Umbilical cord (tissue), 2 donors: ENCODE results near the gene TLL1. TPM values are rescaled to one million over a fixed set of nuclear protein-coding genes. Genes with fewer than 3 reads are reported as not detected.

Experiments used
- DNase-seq: peaks from one replicate; pipeline ENCODE4 v3.0.0-alpha.2; 2015; ENCODE audit warnings: low spot score
- total RNA-seq: library from RNA; depleted of rRNA; stranded (reverse); fragments of >200 nt; gene quantifications from one replicate; pipeline ENCODE4 v1.2.3, GENCODE V29; 2014; ENCODE audit warnings: low replicate concordance; ENCODE audit not compliant: insufficient read depth

Gene TLL1
- total RNA-seq, 1 donor from 2014 or later: 2.6 TPM

DNA sequence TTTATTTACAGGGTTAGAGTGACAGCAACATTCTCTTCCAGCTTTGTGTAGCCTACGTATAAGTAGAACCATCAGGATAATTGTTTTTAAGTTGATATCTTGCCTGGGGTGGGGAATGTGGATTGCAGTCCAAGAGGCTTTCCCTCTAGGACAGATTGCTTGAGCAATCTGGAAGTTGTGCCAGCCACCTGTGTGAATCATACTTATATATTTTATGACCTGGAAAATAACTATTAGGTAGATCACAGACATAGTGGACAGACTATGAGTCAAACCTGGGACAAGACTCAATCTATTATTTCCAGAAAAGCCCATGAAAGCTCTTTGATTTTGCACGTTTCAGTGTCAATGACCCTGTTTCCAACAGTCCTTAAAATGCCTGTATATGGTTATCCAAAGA is 98.9 kb downstream of the TLL1 start:
- no peak for DNase-seq

DNA sequence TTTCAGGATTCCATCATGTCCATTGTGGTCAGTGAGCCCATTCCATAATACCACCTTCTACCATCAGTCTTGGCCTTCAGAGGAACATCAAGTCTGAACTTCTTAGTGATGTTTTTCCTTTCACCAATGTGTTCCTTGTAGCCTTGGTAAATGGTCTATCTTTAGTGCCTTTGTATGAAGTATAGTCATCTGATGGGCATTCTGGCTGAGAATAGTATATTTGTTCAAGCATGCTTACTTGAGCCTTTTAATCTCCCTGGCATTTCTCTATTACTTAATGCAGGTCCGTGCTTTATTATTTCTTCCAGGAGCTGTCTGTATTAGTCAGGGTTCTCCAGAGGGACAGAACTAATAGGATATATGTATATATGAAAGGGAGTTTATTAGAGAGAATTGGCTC is 99.7 kb downstream of the TLL1 start:
- no peak for DNase-seq

DNA sequence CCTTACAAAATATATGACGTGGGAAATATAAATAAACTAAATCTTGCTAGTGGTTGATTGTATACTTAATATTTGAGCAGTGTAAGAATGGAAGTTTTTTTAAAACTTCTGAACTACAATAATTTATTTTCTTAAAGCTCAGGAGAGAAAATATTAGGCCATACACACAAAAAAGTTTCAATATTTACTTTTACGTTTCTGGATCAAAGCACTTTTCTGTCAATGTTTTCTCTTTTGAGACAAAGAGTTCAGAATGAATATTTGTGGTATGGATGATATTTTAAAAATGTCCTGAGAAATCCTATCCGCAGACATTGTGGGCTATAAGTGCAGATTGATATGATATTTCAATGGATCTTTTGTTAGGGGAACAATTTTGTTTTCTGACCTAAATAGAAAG is 109.9 kb downstream of the TLL1 start:
- no peak for DNase-seq

DNA sequence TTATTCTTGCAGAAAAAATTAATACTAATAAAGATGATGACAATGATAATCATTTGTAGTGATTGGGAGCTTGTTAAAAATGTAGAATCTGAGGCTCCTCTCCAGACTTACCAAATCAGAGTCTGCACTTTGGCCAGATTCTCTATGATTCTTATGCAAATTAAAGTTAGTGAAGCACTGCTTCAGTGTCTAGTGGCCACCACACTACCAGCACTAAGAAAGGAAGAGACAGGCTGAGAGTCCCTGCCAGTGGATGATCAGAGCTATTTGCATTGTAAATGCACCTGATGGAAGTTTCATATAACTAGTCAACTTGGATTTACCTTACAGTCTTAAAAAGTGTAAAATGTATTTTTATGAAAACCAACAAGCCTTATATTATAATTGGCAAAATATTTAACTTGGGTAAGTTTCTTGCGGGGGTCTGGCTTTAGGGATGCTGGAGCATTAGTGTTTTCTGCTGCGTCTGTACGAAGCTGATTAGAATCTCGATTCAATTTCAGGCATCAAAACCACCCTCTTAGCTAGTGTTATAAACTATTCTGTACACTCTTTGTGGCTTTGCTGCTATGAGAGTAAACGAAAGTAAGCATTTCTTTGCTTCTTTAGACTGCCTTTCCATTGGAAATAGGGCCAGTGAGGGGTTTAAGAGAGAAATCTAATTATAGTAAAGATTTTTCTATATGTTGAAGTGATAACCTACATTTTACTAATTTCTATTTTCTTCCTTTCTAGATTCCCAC is 114.1 kb downstream of the TLL1 start:
- no peak for DNase-seq

DNA sequence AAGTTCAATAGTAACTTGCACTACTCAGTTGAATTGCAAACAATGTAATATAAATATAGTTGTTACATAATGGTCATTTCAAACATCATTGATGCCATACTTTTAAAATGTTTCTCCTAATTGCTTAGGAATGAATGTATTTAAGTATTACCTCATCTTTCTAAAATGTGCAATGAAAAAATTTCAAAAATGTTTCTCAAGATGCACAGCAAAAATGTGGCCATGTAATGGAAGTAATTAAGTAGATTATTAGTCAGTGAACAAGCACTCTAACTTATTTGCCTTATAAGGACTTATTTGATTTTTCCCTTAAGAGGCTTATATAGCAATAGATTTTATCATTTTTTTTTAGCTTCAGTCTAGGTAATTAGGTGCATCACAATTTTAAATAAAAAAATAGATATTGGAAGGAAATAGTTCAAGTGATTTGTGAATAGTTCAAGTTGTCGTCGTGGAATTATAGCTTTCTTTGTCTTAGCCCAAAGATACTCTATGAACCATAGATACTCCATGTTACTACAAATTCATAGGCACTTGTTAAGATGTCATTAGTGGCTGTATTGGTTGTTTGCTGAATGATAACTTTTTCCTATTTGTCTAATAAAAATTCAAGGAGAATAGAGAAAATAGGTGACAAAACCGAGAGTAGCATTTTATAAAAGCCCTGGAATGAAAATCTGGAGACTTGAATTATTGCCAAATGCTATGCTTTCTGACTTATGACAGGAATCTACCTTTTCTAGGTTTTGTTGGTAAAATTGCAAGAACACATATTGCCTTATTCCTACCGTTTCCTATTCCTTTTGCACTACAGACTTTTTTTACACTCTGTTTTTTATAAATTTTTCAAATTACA is 118.5 kb downstream of the TLL1 start:
- no peak for DNase-seq

DNA sequence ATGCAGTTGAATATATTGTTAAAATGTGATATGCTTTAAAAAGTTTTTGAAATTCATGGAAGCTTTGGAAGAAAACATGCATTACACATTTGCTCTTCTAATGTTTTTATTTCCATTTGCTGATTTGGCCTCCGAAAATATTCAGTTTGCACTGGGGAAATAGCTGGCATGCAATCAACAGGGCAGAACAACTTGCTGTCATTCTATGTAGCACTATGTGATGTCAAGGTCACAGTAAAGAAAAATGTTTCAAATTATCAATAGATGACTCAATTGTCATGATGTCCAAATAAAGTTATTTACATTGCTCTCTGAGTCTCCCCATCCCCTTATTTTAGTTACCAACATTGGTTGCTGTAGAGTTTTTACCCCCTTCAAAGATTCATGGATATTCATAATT is 119.2 kb downstream of the TLL1 start:
- DNase-seq: no peak

DNA sequence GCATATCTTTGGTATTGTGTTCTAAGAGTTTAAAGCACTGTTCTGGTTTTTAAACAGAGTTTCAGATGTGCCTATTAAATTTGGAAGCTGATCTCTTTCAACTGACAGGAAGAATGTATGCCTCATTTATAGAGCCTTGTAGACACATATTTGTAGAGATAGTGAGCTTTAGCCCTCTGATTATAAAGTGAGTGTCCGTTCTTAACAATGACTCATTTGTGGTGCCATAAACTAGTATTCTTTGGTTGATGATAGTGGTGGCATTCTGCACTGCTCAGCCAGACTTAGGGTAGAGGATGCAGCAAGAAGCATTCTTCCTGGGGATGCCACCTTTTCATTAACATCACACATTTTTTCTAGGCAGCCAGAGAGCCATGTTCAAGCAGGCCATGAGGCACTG is 121.7 kb downstream of the TLL1 start:
- DNase-seq: peak; percentile 5

DNA sequence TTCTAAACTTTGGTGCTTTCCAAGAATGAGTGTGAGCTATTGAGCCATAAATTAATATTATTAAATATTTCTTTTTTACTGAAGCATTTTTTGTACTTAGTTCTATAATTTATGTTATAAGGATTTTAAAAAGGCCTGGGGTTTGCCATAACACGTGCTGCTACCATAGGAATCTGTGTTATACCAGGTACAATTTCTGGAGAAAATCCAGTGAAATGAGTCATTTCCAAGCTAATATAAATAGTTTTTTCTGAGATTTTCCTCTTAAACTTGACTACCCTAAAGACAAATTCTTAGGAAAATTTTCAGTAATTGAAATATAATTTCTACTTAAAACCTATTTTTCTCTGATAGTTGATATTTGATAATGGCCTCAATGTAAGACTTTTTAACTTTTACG is 130.8 kb downstream of the TLL1 start:
- DNase-seq: no peak

DNA sequence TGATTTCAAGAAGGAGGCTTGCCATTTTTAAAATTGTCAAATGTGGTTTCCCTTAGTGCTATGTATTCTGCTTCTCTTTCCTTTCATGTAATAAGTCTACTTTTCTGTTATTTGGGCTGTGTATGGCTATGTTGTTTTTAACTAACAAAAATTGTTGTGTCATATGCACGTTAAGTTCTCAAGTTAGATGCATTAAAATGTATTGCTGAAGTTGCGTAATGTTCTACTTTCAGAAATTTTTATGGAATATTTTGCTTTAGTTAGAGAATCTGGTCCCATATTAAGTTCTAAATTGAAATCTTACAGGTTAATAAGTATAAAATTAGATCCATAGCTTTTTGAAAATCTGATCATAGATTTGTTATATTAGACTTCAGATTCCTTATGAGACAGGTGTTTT is 133.2 kb downstream of the TLL1 start:
- DNase-seq: no peak

DNA sequence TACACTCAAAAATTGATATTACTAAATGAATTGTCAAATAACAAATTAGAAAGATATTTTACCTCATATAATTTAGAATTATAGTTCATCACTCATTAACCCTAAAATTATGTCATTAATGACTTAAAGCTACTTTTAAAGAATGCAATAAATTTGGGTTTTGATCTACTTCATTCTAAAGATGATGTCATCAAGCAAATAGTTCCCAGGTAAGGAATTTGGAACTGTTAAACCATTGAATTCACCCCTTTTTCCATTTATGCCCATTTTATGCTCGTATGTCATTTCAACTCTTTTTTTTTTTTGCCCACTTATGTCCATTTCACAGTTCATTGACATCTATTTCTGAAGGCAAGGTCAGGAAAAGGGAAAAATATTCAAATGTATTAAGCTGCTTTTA is 135.5 kb downstream of the TLL1 start:
- no peak for DNase-seq

DNA sequence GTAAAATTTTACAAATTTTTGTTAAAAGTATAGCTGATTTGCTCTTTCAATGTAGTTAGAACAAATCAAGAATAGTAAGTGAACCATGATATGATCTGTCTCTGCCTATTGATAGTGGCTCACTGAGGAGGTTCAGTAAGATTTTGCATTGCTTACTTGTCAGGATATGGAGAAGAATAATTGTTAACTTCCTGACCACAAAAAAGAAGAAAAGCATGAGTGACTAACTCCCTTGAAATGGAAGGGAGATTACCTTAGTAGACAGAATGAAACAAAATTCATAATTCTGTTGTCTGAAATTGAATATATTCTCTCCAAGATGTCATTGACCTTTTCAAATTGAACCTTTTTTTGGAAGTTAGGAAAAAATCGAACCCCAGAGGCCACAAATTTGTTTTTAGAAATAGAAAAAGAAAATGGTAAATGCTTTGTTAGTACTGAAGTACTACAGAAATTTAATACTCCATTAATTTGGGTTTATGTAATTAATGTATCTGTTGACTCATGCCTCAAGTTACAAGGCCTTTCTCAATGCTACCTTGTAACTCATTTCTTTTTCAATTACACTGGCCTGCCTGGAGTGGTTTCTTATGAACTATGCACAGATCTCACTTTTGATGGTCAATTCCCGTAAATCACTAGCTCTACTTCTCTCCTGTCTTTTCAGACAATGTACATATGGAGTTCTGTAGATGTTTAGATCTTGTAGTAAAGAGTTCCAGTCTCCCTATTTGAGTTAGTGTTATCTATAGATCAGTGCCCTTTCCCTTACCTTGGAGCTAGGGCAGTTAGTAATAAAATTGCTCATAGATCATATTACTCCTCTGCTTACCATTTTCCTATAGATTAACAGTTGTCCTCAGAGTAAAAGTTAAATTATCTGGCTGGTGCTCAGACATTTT is 139.3 kb downstream of the TLL1 start:
- DNase-seq: no peak

DNA sequence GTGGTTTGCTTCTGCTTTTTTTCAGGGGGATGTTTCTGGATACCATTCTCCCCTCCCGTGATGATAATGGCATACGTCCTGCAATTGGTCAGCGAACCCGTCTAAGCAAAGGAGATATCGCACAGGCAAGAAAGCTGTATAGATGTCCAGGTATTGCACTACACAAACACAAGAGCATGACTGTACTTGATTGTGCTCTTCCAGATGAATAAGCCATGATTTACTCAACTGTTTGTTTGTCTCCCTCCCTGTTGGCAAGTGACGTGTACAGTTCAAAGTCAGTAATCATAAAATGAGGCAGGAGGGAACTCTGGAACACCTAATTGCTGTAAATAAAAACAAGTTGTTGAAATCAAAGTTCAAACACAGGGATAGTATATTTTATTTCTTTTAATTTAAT is 141.4 kb downstream of the TLL1 start:
- no peak for DNase-seq

DNA sequence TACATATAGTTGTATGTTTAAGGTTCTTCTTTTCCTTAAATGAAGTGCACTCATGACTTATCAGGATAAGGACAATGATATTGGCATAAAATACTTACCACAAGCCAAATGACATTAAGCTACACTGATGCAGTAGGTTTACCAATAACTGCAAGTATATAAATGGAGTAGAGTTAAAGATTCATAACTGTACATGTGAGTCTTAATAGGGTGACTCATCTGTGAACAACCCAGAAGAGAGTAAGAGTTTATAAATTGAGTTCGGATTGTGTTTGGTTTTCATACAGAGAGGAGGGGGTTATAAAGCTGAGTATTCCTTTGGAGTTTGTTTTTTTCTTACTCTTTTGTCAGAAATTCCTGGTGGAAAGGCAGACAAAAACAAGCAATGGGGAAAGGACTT is 144.8 kb downstream of the TLL1 start:
- DNase-seq: no peak

DNA sequence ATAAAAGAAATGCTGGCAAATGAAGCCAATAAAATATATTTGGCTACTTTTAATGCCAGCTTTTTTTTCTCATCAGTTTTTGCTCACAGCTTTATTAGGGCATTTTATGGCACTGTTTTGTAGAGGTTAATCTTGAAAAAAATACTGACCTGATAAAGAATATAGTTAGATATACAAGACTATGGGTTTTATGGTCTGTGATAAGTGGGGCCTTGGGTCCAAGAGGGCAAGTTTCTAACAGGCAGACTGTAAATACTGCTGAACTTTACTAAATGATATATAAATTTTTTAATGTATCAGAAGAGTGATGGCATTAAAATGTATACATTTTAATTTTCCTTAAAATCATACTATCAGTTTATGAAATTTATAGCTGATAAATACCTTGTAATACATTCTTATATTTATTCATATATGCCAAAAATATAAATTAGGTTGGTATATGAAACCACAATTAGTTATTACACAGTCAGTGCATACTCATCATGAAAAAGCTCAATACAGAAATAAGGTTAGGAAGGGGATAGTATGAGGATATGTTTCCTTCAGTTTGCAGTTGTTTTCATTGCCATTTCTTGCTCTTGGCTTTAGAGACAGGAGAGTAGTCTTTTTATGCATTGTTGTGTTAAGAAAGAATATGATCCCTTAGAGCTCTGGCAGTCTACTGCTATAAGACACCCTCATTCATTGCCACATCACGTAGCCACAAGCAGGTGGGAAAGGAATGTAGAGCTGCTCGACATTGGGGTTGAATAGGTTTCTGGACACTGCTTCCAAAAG is 146.6 kb downstream of the TLL1 start:
- DNase-seq: no peak

DNA sequence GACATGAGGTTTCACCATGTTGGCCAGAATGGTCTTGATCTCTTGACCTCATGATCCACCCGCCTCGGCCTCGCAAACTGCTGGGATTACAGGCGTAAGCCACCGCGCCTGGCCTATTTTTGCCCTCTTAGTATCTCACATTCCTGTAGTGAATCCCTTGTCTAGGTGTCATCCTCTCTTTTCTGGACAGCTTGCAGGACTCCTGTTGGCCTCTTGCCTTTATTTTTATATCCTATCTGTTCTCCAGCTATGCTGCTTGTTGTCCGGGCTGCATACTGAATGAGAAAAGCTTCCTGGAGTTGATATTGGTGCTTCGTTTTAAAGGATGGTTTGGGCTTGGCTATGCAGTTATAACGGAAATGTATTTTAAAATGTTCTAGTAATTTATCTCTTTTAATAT is 148.6 kb downstream of the TLL1 start:
- DNase-seq: peak; percentile 24

DNA sequence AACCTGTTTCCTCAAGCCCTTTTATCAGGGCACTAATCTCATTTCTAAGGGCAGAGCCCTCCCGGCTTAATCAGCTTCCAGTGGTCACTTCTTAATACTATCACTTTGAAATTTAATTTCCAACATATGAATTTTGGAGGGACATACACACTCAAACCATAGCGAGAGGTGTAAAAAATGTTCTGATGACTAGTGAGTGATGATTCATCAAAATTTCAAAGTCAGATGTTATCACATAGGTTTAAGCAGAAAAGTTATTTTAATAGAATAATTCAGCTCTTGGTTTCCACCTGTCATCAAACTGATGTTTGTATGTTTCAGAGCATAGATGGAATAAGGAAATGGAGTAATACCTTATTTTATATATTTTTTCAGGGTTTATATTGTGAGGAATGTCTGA is 161.9 kb downstream of the TLL1 start:
- no peak for DNase-seq

DNA sequence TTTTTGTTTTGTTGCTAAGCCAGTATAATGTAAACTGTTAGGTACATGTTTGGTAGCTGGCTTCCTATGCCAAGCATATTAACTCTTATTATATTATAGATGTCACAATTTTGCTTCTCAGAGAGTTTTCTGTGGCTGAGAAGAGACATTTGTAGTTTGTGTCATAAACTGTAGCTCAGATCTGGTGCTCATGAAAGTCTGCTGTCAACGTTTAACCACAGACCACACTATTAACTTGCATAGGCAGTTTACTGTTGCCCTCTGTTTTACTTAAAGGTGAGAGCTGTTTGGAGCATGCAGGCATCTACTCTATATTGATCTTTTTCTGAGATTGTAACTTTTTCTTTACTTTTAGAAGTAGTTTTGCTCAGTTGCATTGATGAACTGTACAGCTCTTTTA is 166.8 kb downstream of the TLL1 start:
- no peak for DNase-seq

DNA sequence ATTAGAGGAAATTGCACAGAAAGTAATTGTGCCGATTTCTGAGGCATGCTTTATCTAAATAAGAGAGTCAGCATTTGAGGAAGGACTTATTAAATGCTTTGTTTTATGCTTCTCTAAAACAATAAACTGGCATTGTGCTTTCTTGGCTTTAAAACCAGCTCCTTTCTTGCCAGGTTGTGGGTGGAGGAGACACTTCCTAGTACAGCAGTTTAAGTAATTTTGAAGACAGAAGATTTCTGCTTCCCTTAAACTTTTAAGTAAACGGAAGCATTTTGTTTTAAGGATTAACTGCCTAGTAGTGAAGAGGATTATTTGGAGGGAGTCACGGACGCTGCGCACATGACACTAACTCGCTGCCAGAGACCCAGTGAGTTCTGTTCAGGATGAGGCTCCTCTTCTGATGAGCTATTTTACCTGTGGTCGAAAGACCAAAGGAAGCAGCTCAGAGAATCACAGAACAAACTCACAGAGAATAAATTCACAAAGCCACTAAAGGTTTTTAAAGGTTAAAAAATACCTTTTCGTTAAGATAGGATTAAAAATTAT is 169.5 kb downstream of the TLL1 start:
- DNase-seq: no peak

DNA sequence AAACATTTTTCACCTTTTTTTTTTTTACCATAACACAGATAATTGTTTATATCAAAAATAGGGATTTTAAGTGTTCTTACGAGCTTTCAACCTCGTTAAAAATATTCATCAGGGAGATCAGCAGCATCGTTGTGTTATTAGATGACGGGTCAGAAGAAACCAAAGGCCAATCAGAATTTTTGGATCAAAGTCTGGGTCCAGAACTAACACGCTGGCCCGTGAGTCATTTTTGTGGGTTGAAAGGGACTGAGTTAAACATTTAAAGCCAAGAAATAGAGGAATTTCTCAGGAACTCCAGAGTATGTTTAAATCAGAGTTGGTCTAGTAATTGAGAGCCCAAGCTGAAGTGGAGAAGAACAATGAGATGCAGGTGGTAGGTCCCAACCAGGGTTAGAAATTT is 170.8 kb downstream of the TLL1 start:
- DNase-seq: no peak

DNA sequence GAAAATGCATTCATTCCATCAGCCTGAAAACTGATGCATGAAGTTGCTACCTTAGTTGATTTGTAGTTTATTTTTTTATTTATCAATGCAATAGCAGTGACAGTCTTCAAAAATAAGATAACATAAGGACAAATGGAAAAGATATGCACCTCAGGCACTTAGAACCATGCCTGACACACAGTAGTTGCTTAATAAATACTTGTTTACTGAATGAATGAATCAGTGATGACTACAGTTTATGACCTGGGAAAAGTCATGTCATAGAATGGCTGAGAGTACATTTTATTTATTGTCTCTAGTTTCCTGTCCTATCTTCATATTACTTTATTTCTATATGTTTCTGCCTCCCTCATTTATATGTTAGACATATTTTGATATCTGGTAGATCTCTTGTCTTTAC is 171.8 kb downstream of the TLL1 start:
- DNase-seq: no peak

DNA sequence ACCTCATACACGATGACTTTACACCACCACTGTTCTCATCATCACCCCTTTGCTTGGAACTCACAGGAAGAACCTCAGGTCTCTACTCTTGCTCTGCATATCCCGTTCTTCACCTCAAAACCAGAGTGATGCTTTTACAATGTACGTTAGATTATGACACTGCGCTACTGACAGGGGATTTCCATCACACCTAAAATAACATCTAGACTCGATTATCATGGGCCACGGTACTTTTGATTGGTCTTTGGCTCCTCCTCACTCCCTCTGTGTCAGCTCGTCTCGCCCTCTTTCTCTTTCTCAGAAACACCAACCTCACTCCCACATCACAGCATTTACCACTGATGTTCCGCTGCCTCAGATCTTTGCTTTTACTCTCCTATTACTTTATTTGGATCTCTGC is 172.4 kb downstream of the TLL1 start:
- no peak for DNase-seq
